Fibroblast of skin of right quadriceps (primary cell): ENCODE results near the gene FAM110C.
"Not testable (repeated sequence)": the region's sequence is repeated elsewhere in the genome, so short reads cannot be mapped to it uniquely, and the experiment has no call there.

ENCODE experiments used
- DNase-seq: peaks from one replicate; pipeline ENCODE4 v3.0.0-alpha.2; 2013

Gene FAM110C

GRCh38 chr2:40465-40864 is 5.8 kb downstream of the FAM110C start:
- no peak for DNase-seq

GRCh38 chr2:38155-38554 is 8.2 kb downstream of the FAM110C start:
- no peak for DNase-seq

- no peak for DNase-seq
Measured at GRCh38 chr2:36318-36717, 10.0 kb downstream of the FAM110C start.

- DNase-seq, result no peak
Measured at GRCh38 chr2:35852-36251, 10.5 kb downstream of the FAM110C start.

GRCh38 chr2:33620-34019 is 12.7 kb downstream of the FAM110C start:
- no peak for DNase-seq

GRCh38 chr2:32068-32467 is 14.2 kb downstream of the FAM110C start:
- DNase-seq, result no peak

GRCh38 chr2:29253-29652 is 17.1 kb downstream of the FAM110C start:
- DNase-seq, result no peak

- no peak for DNase-seq
Measured at GRCh38 chr2:28406-28975, 17.8 kb downstream of the FAM110C start.

- no peak for DNase-seq
Measured at GRCh38 chr2:26891-27290, 19.4 kb downstream of the FAM110C start.

GRCh38 chr2:25543-25942 is 20.8 kb downstream of the FAM110C start:
- DNase-seq, result no peak

- not testable (repeated sequence) for DNase-seq
Measured at GRCh38 chr2:24591-24990, 21.7 kb downstream of the FAM110C start.

- no peak for DNase-seq
Measured at GRCh38 chr2:24107-24506, 22.2 kb downstream of the FAM110C start.

- no peak for DNase-seq
Measured at GRCh38 chr2:23283-23682, 23.0 kb downstream of the FAM110C start.

GRCh38 chr2:22244-22643 is 24.1 kb downstream of the FAM110C start:
- DNase-seq, result not testable (repeated sequence)

- not testable (repeated sequence) for DNase-seq
Measured at GRCh38 chr2:20259-20658, 26.0 kb downstream of the FAM110C start.

GRCh38 chr2:19505-19904 is 26.8 kb downstream of the FAM110C start:
- no peak for DNase-seq

- no peak for DNase-seq
Measured at GRCh38 chr2:18402-19271, 27.7 kb downstream of the FAM110C start.

GRCh38 chr2:15916-16315 is 30.4 kb downstream of the FAM110C start:
- not testable (repeated sequence) for DNase-seq

GRCh38 chr2:11248-11941 is 34.9 kb downstream of the FAM110C start:
- DNase-seq, result peak; percentile 1

GRCh38 chr2:10222-10875 is 36.0 kb downstream of the FAM110C start:
- no peak for DNase-seq
